ENCODE data around the gene MLIP.

MLIP gene

DNA sequence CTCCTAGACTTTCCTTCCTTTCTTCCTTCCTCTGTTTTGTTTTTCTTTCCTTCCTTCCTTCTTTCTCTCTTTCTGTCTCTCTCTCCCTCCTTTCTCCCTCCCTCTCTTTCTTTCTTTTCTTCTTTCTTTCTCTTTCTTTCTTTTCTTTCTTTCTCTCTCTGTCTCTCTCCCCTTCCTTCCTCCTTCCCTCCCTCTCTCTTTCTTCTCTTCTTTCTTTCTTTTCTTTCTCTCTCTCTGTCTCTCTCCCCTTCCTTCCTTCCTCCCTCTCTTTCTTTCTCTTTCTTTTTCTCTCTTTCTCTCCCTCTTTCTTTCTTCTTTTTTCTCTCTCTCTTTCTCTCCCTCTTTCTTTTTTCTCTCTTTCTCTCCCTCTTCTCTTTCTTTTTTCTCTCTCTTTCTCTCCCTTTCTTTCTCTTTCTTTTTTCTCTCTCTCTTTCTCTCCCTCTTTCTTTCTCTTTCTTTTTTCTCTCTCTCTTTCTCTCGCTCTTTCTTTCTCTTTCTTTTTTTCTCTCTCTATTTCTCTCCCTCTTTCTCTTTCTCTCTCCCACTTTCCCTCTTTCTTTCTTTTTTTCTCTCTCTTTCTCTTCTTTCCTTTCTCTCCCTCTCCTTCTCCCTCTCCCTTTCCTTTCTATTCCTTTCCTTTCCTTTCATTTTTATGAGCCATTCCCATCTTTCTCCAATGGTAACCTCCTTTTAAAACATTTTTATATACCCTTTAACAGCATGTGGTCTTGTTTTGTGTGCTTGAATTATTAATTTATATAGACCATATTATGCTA is 199.3 kb downstream of the MLIP start:
- TF ChIP-seq, protein P1, sequence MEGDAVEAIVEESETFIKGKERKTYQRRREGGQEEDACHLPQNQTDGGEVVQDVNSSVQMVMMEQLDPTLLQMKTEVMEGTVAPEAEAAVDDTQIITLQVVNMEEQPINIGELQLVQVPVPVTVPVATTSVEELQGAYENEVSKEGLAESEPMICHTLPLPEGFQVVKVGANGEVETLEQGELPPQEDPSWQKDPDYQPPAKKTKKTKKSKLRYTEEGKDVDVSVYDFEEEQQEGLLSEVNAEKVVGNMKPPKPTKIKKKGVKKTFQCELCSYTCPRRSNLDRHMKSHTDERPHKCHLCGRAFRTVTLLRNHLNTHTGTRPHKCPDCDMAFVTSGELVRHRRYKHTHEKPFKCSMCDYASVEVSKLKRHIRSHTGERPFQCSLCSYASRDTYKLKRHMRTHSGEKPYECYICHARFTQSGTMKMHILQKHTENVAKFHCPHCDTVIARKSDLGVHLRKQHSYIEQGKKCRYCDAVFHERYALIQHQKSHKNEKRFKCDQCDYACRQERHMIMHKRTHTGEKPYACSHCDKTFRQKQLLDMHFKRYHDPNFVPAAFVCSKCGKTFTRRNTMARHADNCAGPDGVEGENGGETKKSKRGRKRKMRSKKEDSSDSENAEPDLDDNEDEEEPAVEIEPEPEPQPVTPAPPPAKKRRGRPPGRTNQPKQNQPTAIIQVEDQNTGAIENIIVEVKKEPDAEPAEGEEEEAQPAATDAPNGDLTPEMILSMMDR (IDR thresholded peaks at IDR 0.05), result no peak
- DNase-seq (ENCODE audit: low spot score), result no peak
- H3K27ac ChIP-seq, result no peak overlapping the region
- no peak overlapping the region for H3K4me3 ChIP-seq

DNA sequence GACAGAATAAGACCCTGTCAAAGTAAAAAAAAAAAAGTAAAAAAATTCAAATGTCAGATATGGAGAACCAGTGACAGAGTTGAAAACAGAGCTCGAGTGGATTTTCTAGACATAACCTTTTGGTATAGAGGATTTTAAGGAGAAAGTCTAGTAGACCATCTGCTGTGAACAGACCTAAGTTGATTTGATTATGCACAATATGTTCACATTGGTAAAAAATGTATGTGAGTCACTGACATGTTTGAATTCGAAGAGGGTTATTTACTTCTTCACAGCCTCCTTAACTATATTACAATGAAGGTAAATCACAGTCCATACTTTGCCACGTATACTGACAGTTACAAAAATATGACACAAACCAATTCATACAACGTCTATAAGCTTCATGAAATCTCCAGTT is 204.4 kb downstream of the MLIP start:
- no peak for DNase-seq (ENCODE audit: low spot score)
- TF ChIP-seq, protein P1 (IDR thresholded peaks at IDR 0.05), result no peak
- no peak overlapping the region for H3K27ac ChIP-seq
- H3K4me3 ChIP-seq, result no peak overlapping the region
